Heart left ventricle (tissue), 16 donors: Measurements from ENCODE around the gene ZNF160. TPM values are rescaled to one million over a fixed set of nuclear protein-coding genes. Genes with fewer than 3 reads are reported as not detected.
A peak's percentile ranks its signal among the peaks of the same experiment; 100 is the strongest.
"Not testable (repeated sequence)": the region's sequence is repeated elsewhere in the genome, so short reads cannot be mapped to it uniquely, and the experiment has no call there.

Source experiments
- ATAC-seq, 4 donors: fragments of 200-7000 bp; cut with Tn5 transposase; one replicate each; pipeline ENCODE4 v1.9.1; 2020 to 2022; ENCODE audit warnings: moderate library complexity in 4 of 4, mild to moderate bottlenecking in 3 of 4, moderate number of reproducible peaks in 1 of 4
- DNase-seq, 5 donors: peaks; one replicate each; pipeline ENCODE4 v3.0.0-alpha.2; 2020
- H3K27ac ChIP-seq, 12 donors: fragments of 200-600 bp; sonication (generic) in 4 of 12; one replicate each; pipeline versions ENCODE4 v1.5.0 to v1.8.0; 2016 to 2022; ENCODE audit warnings: mild to moderate bottlenecking in 2 of 12
- H3K27me3 ChIP-seq, 9 donors: fragments of 200-600 bp; sonication (generic) in 2 of 9; one replicate each; pipeline versions ENCODE4 v1.5.1 to v1.8.0; 2016 to 2022; ENCODE audit warnings: mild to moderate bottlenecking in 3 of 9
- H3K36me3 ChIP-seq, 9 donors: fragments of 200-600 bp; sonication (generic) in 2 of 9; one replicate each; pipeline versions ENCODE4 v1.5.0 to v1.8.0; 2018 to 2022; ENCODE audit warnings: mild to moderate bottlenecking in 2 of 9
- H3K4me1 ChIP-seq, 12 donors: fragments of 200-600 bp; sonication (generic) in 4 of 12; one replicate each; pipeline versions ENCODE4 v1.5.0 to v1.8.0; 2016 to 2022; ENCODE audit warnings: mild to moderate bottlenecking in 3 of 12
- H3K4me3 ChIP-seq, 12 donors: fragments of 200-600 bp; sonication (generic) in 4 of 12; one replicate each; pipeline versions ENCODE4 v1.5.0 to v1.8.0; 2017 to 2022; ENCODE audit warnings: mild to moderate bottlenecking in 9 of 12, moderate library complexity in 4 of 12
- H3K9me3 ChIP-seq, 12 donors: fragments of 200-600 bp; sonication (generic) in 4 of 12; one replicate each; pipeline versions ENCODE4 v1.5.0 to v1.8.0; 2016 to 2022; ENCODE audit warnings: mild to moderate bottlenecking in 1 of 12
- POLR2A ChIP-seq, 2 donors: fragments of 450-650 bp; IDR thresholded peaks; one replicate each; pipeline ENCODE4 v1.6.1; 2017; ENCODE audit warnings: antibody characterized with exemption in 2 of 2, mild to moderate bottlenecking in 2 of 2, moderate library complexity in 2 of 2
- WGBS, 4 donors: extraction: QIAGEN DNeasy Blood & Tissue Kit in 2 of 4; methylation state at CpG; one replicate each; pipeline versions ENCODE4 v1.1.5 to v1.1.7; 2013 to 2018; 5-methylcytosine and 5-hydroxymethylcytosine counted together
- intact Hi-C, 10 donors: fragments of 100-400 bp; cut with DNase I; formaldehyde crosslinking; loops; one replicate each; pipeline versions ENCODE4 v1.11.1 to v1.14.2; 2022
- polyA plus RNA-seq, 2 donors: library from polyadenylated mRNA; stranded (reverse); fragments of 200-250 nt; gene quantifications; one replicate each; pipeline ENCODE4 v1.2.3, GENCODE V29; 2013
- total RNA-seq, 9 donors: library from RNA; depleted of rRNA in 2 of 9; stranded (reverse); fragments of >200 nt in 2 of 9; fragmentation: NEBNext Ultra II Directional in 3 of 9; extraction: Animal tissue kit (Norgen Biotek cat#: 25700) in 3 of 9; gene quantifications; one replicate each; pipeline versions ENCODE4 v1.1.0 to v1.2.4, GENCODE V29; 2016 to 2023
- TF ChIP-seq, protein P1 (sequence below), 12 donors: fragments of 200-600 bp; sonication (generic) in 4 of 12; IDR thresholded peaks; one replicate each; pipeline versions ENCODE4 v1.5.0 to v1.8.0; 2018 to 2022; ENCODE audit warnings: antibody characterized with exemption in 12 of 12, mild to moderate bottlenecking in 5 of 12
- donor health status: ischemic (EF 13 %, LVEDD 7.1; RV severe dilation, severe dysfunction).
- donor health status: healthy with polysubstance abuse.
- donor health status: DM: no; HTN: yes; CAD: no.
- donor health status: DM: no; HTN: no; CAD: no.
- donor health status: ischemic (EF 25% LVEDD 6.9; RV normal size, moderate dysfunction).
- donor health status: ischemic (EF 25% LVEDD 5.7; RV mildly dilated, moderate dysfunction).
- donor health status: healthy.
- donor health status: DM: yes; HTN: yes; CAD: no.
- donor health status: ischemic (EF 35%, LVEDD 5.7; RV mildly dilated, moderate dysfunction).
- donor health status: nonischemic (EF 11% LVEDD 7.7; RV severe dilation, severe dysfunction).
- donor health status: DM: yes; HTN: yes; CAD: no.
- donor health status: PGD.
- donor health status: ischemic (EF 29% LVEDD 5.4; RV normal size, mild dysfunction).
- donor health status: nonischemic (EF 23%, LVEDD 6.1; RV moderate dilation, normal function).

ZNF160 gene
- total and polyA plus RNA-seq, 11 donors: 10.0 to 24.7 (median 17.0) TPM

- peak overlapping the region in 5 of 12 donors; percentile 86 to 96 (median 91) for H3K27ac ChIP-seq
- H3K9me3 ChIP-seq: no peaks in the 10 kb centered on the region
- WGBS, 4 donors: 7 to 13% (median 11%) methylated on average over 1 of the region's 1 CpG
- TF ChIP-seq, protein P1, sequence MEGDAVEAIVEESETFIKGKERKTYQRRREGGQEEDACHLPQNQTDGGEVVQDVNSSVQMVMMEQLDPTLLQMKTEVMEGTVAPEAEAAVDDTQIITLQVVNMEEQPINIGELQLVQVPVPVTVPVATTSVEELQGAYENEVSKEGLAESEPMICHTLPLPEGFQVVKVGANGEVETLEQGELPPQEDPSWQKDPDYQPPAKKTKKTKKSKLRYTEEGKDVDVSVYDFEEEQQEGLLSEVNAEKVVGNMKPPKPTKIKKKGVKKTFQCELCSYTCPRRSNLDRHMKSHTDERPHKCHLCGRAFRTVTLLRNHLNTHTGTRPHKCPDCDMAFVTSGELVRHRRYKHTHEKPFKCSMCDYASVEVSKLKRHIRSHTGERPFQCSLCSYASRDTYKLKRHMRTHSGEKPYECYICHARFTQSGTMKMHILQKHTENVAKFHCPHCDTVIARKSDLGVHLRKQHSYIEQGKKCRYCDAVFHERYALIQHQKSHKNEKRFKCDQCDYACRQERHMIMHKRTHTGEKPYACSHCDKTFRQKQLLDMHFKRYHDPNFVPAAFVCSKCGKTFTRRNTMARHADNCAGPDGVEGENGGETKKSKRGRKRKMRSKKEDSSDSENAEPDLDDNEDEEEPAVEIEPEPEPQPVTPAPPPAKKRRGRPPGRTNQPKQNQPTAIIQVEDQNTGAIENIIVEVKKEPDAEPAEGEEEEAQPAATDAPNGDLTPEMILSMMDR (IDR thresholded peaks at IDR 0.05): no peak
- no peak for TF ChIP-seq POLR2A (IDR thresholded peaks at IDR 0.05)
- intact Hi-C loops: loop anchor here in 2 of 10 donors (5.0 to 10.0 kb wide), 2 partner anchors 91 to 107 kb away; partner anchors contain the start of gene ZNF665 (in 1 of the 2)
- DNase-seq (no peak), ATAC-seq (no peak)
- peaks cover 6 to 57% (median 29%) of the 10 kb centered on the region in 12 donors for H3K4me1 ChIP-seq
- no peaks in the 10 kb centered on the region for H3K27me3 ChIP-seq
- peaks cover 0 to 19% (median 10%) of the 10 kb centered on the region in 9 donors for H3K36me3 ChIP-seq
- H3K4me3 ChIP-seq: peak overlapping the region in 9 of 12 donors; percentile 67 to 99 (median 89)
These were observed 1.7 kb downstream of the ZNF160 start for GRCh38 chr19:53101518-53101917.

- not testable (repeated sequence) for H3K9me3 ChIP-seq, DNase-seq, H3K27me3 ChIP-seq, H3K4me3 ChIP-seq, ATAC-seq, H3K27ac ChIP-seq
- Histone ChIP-seq H3K4me1 (peaks cover 6 to 76% (median 28%) of the 10 kb centered on the region in 12 donors), H3K36me3 (peaks cover 0 to 26% (median 14%) of the 10 kb centered on the region in 9 donors)
- WGBS, 4 donors: 90 to 93% (median 93%) methylated on average over 14 of the region's 14 CpGs
- intact Hi-C loops: loop anchor here in 5 of 10 donors (2.0 kb wide), 1 partner anchor 30 kb away; no protein-coding TSS in a partner anchor
These were observed 4.7 kb downstream of the ZNF160 start for GRCh38 chr19:53098570-53098969.

DNA sequence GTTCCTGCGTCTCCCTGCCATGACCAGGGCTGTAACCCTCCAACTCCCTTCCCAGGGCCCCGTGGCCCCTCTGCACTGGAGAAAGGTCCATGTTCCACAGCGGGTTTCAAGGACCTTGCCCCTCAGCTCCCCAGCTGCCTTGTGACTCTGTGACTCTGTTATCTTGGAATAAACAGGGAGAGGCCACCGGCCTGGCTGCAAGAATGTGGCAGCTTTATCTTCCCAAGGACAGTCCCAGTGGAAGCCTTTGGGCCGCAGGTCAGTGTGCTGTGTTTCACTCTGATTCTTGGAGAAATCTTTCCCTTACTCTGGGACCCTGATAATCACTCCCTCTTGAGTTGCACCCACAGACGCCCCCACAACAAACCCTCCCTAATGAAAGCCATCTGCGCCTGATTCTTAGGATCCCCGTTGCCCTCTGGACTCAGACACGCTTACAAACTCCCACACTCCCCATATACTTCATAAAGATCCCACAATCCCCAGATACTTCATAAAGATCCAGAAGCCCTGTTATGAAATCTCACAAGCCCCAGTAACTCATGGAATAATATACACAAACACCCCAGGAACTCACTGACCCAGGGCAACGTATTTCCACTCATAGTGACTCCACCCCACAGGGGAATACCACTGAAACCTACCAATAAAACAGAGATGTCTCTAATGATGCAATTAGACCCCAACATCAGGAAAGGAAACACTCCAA lies 6.1 kb downstream of the ZNF160 start:
- Histone ChIP-seq H3K27ac (peak overlapping the region in 3 of 12 donors; percentile 13 to 65 (median 57)), H3K4me1 (peaks cover 6 to 71% (median 24%) of the 10 kb centered on the region in 12 donors), H3K36me3 (peaks cover 0 to 32% (median 14%) of the 10 kb centered on the region in 9 donors)
- 49 to 66% (median 61%) methylated on average over 4 to 5 of the region's 10 CpGs for WGBS, 4 donors
- H3K27me3 ChIP-seq, H3K4me3 ChIP-seq, DNase-seq, intact Hi-C loops, H3K9me3 ChIP-seq: not testable (repeated sequence)
- peak; percentile 52 to 77 (median 60) for ATAC-seq

- H3K4me3 ChIP-seq, ATAC-seq, DNase-seq, H3K9me3 ChIP-seq, intact Hi-C loops, H3K27me3 ChIP-seq: not testable (repeated sequence)
- peak overlapping the region in 1 of 12 donors; percentile 62 for H3K27ac ChIP-seq
- H3K4me1 ChIP-seq: peaks cover 3 to 66% (median 18%) of the 10 kb centered on the region in 12 donors
- WGBS, 4 donors: 38 to 64% (median 42%) methylated on average over 4 to 5 of the region's 6 CpGs
- H3K36me3 ChIP-seq: peaks cover 0 to 38% (median 17%) of the 10 kb centered on the region in 9 donors
These were observed 6.6 kb downstream of the ZNF160 start for GRCh38 chr19:53096579-53096978.

- H3K36me3 ChIP-seq: peaks cover 0 to 54% (median 33%) of the 10 kb centered on the region in 9 donors
- H3K9me3 ChIP-seq: no peaks in the 10 kb centered on the region
- ATAC-seq (peak in 1 of 4 donors; percentile 37), DNase-seq (no peak)
- TF ChIP-seq, protein P1 (IDR thresholded peaks at IDR 0.05): no peak
- no peak for TF ChIP-seq POLR2A (IDR thresholded peaks at IDR 0.05)
- intact Hi-C loops: no loop called here
- no peak overlapping the region for H3K4me3 ChIP-seq
- peaks cover 0 to 54% (median 8%) of the 10 kb centered on the region in 12 donors for H3K4me1 ChIP-seq
- no peaks in the 10 kb centered on the region for H3K27me3 ChIP-seq
- H3K27ac ChIP-seq: peak overlapping the region in 9 of 12 donors; percentile 2 to 65 (median 23)
- 68 to 72% (median 69%) methylated on average over 28 to 29 of the region's 29 CpGs for WGBS, 4 donors
These were observed 8.3 kb downstream of the ZNF160 start for GRCh38 chr19:53094754-53095575.
